ENCODE measurements around the gene GRM8. TPM values are rescaled to one million over a fixed set of nuclear protein-coding genes. Genes with fewer than 3 reads are reported as not detected.

GRM8 gene
- total RNA-seq, 2 experiments from 2014 or later: not detected

DNA sequence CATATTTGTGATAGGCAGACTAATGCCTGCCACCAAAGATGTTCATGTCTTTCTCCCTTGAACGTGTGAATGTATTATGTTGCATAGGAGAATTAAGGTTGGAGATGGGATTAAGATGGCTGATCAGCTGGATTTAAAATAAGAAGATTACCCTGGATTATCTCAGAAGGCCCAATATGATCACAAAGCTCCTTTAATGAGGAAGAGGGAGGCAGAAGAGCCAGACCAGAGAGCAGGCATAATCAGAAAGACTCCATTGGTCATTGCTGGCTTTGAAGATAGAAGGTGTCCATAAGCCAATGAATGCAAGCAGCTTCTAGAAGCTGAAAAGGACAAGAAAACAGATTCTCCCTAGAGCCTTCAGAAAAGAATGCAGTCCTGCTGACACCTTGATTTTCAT is 410.3 kb downstream of the GRM8 start:
- no TSS peak for BruUV-seq (replicated peaks)
- Histone ChIP-seq H3K79me2 (ENCODE audit: insufficient read depth, low read depth, low read length) (no peaks in the 10 kb centered on the region), H3K4me3 (ENCODE audit: low read depth, low read length, poor library complexity, severe bottlenecking) (no peak overlapping the region), H2AFZ (ENCODE audit: low read length) (no peak overlapping the region), H3K4me1 (ENCODE audit: insufficient read depth, low read length, poor library complexity, severe bottlenecking) (no peaks in the 10 kb centered on the region), H3K4me2 (ENCODE audit: low read length) (no peak overlapping the region), H3K36me3 (ENCODE audit: insufficient read depth, low read length) (no peaks in the 10 kb centered on the region), H4K20me1 (ENCODE audit: insufficient read depth, low read length) (no peaks in the 10 kb centered on the region), H3K9me3 (ENCODE audit: low read length) (no peaks in the 10 kb centered on the region), H3K27ac (ENCODE audit: low read depth, low read length, poor library complexity, severe bottlenecking) (no peak overlapping the region), H3K9me2 (ENCODE audit: insufficient read depth, low read length) (no peaks in the 10 kb centered on the region)
- DNase-seq (ENCODE audit: low spot score): no peak
- no peak for TF ChIP-seq EZH2phosphoT487 (IDR thresholded peaks at IDR 0.05; ENCODE audit: borderline replicate concordance, low read depth, low read length)
- TF ChIP-seq, protein P1, sequence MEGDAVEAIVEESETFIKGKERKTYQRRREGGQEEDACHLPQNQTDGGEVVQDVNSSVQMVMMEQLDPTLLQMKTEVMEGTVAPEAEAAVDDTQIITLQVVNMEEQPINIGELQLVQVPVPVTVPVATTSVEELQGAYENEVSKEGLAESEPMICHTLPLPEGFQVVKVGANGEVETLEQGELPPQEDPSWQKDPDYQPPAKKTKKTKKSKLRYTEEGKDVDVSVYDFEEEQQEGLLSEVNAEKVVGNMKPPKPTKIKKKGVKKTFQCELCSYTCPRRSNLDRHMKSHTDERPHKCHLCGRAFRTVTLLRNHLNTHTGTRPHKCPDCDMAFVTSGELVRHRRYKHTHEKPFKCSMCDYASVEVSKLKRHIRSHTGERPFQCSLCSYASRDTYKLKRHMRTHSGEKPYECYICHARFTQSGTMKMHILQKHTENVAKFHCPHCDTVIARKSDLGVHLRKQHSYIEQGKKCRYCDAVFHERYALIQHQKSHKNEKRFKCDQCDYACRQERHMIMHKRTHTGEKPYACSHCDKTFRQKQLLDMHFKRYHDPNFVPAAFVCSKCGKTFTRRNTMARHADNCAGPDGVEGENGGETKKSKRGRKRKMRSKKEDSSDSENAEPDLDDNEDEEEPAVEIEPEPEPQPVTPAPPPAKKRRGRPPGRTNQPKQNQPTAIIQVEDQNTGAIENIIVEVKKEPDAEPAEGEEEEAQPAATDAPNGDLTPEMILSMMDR (conservative IDR thresholded peaks at IDR 0.05; ENCODE audit: low read length): no peak
- POLR2A ChIA-PET: no interaction called here
- intact Hi-C loops (cut with micrococcal nuclease; ENCODE audit: unreplicated experiment): no loop called here
- CTCF ChIA-PET (ENCODE audit: unreplicated experiment): no interaction called here

DNA sequence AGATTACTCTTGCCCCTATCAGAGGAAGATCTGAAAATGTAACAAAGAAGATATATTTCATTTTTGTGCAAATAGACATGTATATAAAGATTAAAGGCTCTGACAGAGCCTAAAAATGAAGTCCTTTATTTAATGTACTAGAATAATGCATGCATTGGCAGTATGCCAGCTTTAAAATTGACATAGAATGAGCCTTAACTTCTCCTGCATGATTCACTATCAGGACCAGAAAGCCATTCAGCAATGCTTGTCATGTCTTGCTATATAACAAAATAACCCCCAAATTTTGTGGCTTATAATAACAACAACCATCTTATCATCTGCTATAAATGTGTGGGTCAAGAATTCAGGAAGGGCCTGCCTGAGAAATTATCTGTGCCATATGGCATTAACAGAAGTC is 411.9 kb downstream of the GRM8 start:
- H4K20me1 ChIP-seq (ENCODE audit: insufficient read depth, low read length): no peaks in the 10 kb centered on the region
- ChIA-PET CTCF (ENCODE audit: unreplicated experiment) (no interaction called here), POLR2A (no interaction called here)
- H3K4me2 ChIP-seq (ENCODE audit: low read length): no peak overlapping the region
- no peak overlapping the region for H3K4me3 ChIP-seq (ENCODE audit: low read depth, low read length, poor library complexity, severe bottlenecking)
- intact Hi-C loops (cut with micrococcal nuclease; ENCODE audit: unreplicated experiment): no loop called here
- no peak overlapping the region for H3K27ac ChIP-seq (ENCODE audit: low read depth, low read length, poor library complexity, severe bottlenecking)
- H3K36me3 ChIP-seq (ENCODE audit: insufficient read depth, low read length): no peaks in the 10 kb centered on the region
- H3K79me2 ChIP-seq (ENCODE audit: insufficient read depth, low read depth, low read length): no peaks in the 10 kb centered on the region
- no TSS peak for BruUV-seq (replicated peaks)
- H3K9me3 ChIP-seq (ENCODE audit: low read length): no peaks in the 10 kb centered on the region
- no peaks in the 10 kb centered on the region for H3K9me2 ChIP-seq (ENCODE audit: insufficient read depth, low read length)
- H3K4me1 ChIP-seq (ENCODE audit: insufficient read depth, low read length, poor library complexity, severe bottlenecking): no peaks in the 10 kb centered on the region
- no peak overlapping the region for H2AFZ ChIP-seq (ENCODE audit: low read length)
- no peak for DNase-seq (ENCODE audit: low spot score)
- no peak for TF ChIP-seq EZH2phosphoT487 (IDR thresholded peaks at IDR 0.05; ENCODE audit: borderline replicate concordance, low read depth, low read length)
- TF ChIP-seq, protein P1 (conservative IDR thresholded peaks at IDR 0.05; ENCODE audit: low read length): no peak

DNA sequence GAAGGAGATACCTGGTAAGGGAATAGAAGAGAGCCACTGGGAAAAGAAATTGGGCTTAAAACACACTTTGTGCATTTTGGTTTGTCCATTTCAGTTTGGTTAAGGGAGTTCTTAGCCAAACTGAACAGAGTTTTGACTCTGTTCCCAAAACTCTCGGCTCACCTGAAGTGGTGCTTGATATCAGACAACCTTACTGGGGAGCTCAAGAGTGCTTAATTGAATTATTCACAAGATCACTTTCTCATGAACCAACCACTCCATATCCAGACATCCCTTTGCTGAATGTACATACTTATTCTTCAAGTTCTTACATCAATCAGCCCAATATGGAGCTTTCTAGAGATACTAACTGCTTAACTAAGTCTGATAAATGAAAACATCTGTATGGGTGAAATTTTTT is 413.1 kb downstream of the GRM8 start:
- H3K4me3 ChIP-seq (ENCODE audit: low read depth, low read length, poor library complexity, severe bottlenecking): no peak overlapping the region
- intact Hi-C loops (cut with micrococcal nuclease; ENCODE audit: unreplicated experiment): no loop called here
- no peak overlapping the region for H3K4me2 ChIP-seq (ENCODE audit: low read length)
- H3K36me3 ChIP-seq (ENCODE audit: insufficient read depth, low read length): no peaks in the 10 kb centered on the region
- CTCF ChIA-PET (ENCODE audit: unreplicated experiment): no interaction called here
- H2AFZ ChIP-seq (ENCODE audit: low read length): no peak overlapping the region
- no TSS peak for BruUV-seq (replicated peaks)
- no peaks in the 10 kb centered on the region for H3K4me1 ChIP-seq (ENCODE audit: insufficient read depth, low read length, poor library complexity, severe bottlenecking)
- H4K20me1 ChIP-seq (ENCODE audit: insufficient read depth, low read length): no peaks in the 10 kb centered on the region
- TF ChIP-seq, protein P1 (conservative IDR thresholded peaks at IDR 0.05; ENCODE audit: low read length): no peak
- no peak for TF ChIP-seq EZH2phosphoT487 (IDR thresholded peaks at IDR 0.05; ENCODE audit: borderline replicate concordance, low read depth, low read length)
- POLR2A ChIA-PET: no interaction called here
- no peak for DNase-seq (ENCODE audit: low spot score)
- no peak overlapping the region for H3K27ac ChIP-seq (ENCODE audit: low read depth, low read length, poor library complexity, severe bottlenecking)
- H3K9me2 ChIP-seq (ENCODE audit: insufficient read depth, low read length): no peaks in the 10 kb centered on the region
- no peaks in the 10 kb centered on the region for H3K79me2 ChIP-seq (ENCODE audit: insufficient read depth, low read depth, low read length)
- no peaks in the 10 kb centered on the region for H3K9me3 ChIP-seq (ENCODE audit: low read length)
